Measurements from ENCODE around the gene SEPHS1.

SEPHS1 gene

DNA sequence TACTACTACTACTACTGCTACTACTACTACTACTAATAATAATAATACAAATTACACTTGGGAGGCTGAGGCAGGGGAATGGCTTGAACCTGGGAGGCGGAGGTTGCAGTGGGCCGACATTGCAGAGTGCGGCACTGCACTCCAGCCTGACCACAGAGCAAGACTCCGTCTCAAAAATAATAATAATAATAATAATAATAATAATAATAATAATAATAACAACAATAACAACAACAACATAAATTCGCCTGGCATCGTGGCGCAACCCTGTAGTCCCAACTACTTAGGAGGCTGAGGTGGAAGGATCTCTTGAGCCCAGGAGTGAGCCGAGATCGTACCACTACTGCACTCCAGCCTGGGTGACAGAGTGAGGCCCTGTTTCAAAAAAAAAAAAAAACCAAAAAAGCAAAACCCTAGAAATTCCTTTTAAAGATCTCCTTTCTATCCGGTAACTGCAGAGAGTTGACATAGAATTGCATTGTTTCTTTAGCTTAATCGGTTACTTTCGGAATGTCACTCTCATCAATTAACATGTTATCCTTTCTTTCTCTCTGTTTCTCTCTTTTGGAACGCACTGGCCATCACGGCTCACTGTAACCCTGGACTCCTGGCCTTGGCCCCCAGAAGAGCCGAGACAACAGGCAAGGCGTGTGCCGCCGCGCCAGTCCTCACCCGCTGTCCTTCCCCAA, 49.2 kb downstream of the SEPHS1 start:
- peak overlapping the region; percentile 73 for H3K4me2 ChIP-seq (ENCODE audit: low read length)
- peaks cover 9% of the 10 kb centered on the region for H3K79me1 ChIP-seq (ENCODE audit: low read length)
- H2BK12ac ChIP-seq (ENCODE audit: low read length) = no peak overlapping the region
- no peak overlapping the region for H2AK5ac ChIP-seq (ENCODE audit: low read length)
- H2BK5ac ChIP-seq (ENCODE audit: low read depth, low read length, poor library complexity) = no peak overlapping the region
- H2AFZ ChIP-seq (ENCODE audit: insufficient read depth, low read length, poor library complexity) = peak overlapping the region; percentile 57
- peak overlapping the region; percentile 81 for H4K91ac ChIP-seq (ENCODE audit: low read depth, low read length)
- H3K23ac ChIP-seq (ENCODE audit: low read length) = no peak overlapping the region
- H3K36me3 ChIP-seq (ENCODE audit: control insufficient read depth in 1 of 2, insufficient read depth in 2 of 2, low read length in 2 of 2) = no peaks in the 10 kb centered on the region
- peaks cover 3% of the 10 kb centered on the region in 2 experiments for H3K4me1 ChIP-seq (ENCODE audit: control insufficient read depth in 1 of 2, insufficient read depth in 2 of 2, low read length in 2 of 2)
- H3K9me3 ChIP-seq (ENCODE audit: insufficient read depth, low read depth, low read length) = no peaks in the 10 kb centered on the region
- no peak for DNase-seq
- no peak overlapping the region for H3K27ac ChIP-seq (ENCODE audit: low read depth, low read length)
- H4K8ac ChIP-seq (ENCODE audit: low read depth, low read length) = peak overlapping the region; percentile 91
- peak overlapping the region; percentile 79 for H3K14ac ChIP-seq (ENCODE audit: low read length)
- no peaks in the 10 kb centered on the region for H3K27me3 ChIP-seq (ENCODE audit: insufficient read depth, low read length)
- peak overlapping the region; percentile 16 for H3K9ac ChIP-seq (ENCODE audit: low read length)
- no peak overlapping the region for H4K12ac ChIP-seq (ENCODE audit: low read depth, low read length)
- H3K4ac ChIP-seq (ENCODE audit: low read depth, low read length) = no peak overlapping the region
- H3K79me2 ChIP-seq (ENCODE audit: control insufficient read depth, insufficient read depth, low read length, poor library complexity) = peaks cover 8% of the 10 kb centered on the region
- H3K4me3 ChIP-seq (ENCODE audit: low read depth, low read length) = peak overlapping the region; percentile 80
- no CpG with 5 or more reads among the region's 20 CpGs for WGBS (ENCODE audit: extremely low coverage, insufficient coverage, insufficient read length)
- H3K18ac ChIP-seq (ENCODE audit: low read length) = peak overlapping the region; percentile 19
- H2BK120ac ChIP-seq (ENCODE audit: insufficient read depth, low read length, poor library complexity) = peak overlapping the region; percentile 10

DNA sequence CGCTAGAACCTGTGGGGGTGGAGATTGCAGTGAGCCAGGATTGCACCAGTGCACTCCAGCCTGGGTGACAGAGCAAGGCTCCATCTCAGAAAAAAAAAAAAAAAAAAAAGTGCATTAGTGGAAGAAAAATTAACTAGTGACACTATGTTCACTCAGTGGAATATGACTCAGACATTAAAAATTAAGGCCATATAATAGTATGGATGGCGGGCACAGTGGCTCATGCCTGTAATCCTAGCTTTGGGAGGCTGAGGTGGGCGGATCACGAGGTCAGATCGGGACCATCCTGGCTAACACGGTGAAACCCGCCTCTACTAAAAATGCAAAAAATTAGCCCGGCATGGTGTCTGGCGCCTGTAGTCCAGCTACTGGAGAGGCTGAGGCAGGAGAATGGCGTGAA, 51.6 kb downstream of the SEPHS1 start:
- Histone ChIP-seq H3K36me3 (ENCODE audit: control insufficient read depth in 1 of 2, insufficient read depth in 2 of 2, low read length in 2 of 2) (no peaks in the 10 kb centered on the region), H3K27ac (ENCODE audit: low read depth, low read length) (no peak overlapping the region), H2BK12ac (ENCODE audit: low read length) (no peak overlapping the region), H2AFZ (ENCODE audit: insufficient read depth, low read length, poor library complexity) (no peak overlapping the region), H4K12ac (ENCODE audit: low read depth, low read length) (no peak overlapping the region), H4K8ac (ENCODE audit: low read depth, low read length) (no peak overlapping the region), H3K23ac (ENCODE audit: low read length) (no peak overlapping the region), H4K91ac (ENCODE audit: low read depth, low read length) (no peak overlapping the region), H3K27me3 (ENCODE audit: insufficient read depth, low read length) (no peaks in the 10 kb centered on the region), H3K4me2 (ENCODE audit: low read length) (no peak overlapping the region), H2BK5ac (ENCODE audit: low read depth, low read length, poor library complexity) (no peak overlapping the region), H3K4me1 (ENCODE audit: control insufficient read depth in 1 of 2, insufficient read depth in 2 of 2, low read length in 2 of 2) (peaks cover 3% of the 10 kb centered on the region in 2 experiments), H3K79me2 (ENCODE audit: control insufficient read depth, insufficient read depth, low read length, poor library complexity) (peaks cover 7% of the 10 kb centered on the region), H3K9ac (ENCODE audit: low read length) (no peak overlapping the region), H3K9me3 (ENCODE audit: insufficient read depth, low read depth, low read length) (no peaks in the 10 kb centered on the region), H3K4me3 (ENCODE audit: low read depth, low read length) (no peak overlapping the region), H2AK5ac (ENCODE audit: low read length) (no peak overlapping the region), H2BK120ac (ENCODE audit: insufficient read depth, low read length, poor library complexity) (no peak overlapping the region), H3K18ac (ENCODE audit: low read length) (no peak overlapping the region), H3K4ac (ENCODE audit: low read depth, low read length) (no peak overlapping the region), H3K14ac (ENCODE audit: low read length) (no peak overlapping the region), H3K79me1 (ENCODE audit: low read length) (peaks cover 7% of the 10 kb centered on the region)
- no CpG with 5 or more reads among the region's 10 CpGs for WGBS (ENCODE audit: extremely low coverage, insufficient coverage, insufficient read length)
- DNase-seq = no peak

DNA sequence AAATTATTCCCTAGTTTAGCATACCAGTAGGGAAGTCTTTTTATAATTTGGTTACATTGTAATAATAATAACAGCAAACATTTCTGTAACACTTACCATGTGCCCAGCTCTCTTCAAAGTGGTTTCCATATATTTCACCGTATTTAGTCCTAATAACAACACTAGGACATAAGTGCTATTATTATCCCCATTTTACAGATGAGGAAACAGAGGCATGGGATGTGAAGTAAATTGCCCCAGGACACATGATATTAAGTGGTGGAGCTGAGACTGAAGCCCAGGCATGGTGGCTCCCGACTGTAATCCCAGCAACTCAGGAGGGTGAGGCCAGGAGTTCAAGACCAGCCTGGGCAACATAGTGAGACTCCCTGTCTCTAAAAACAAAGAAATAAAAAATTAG, 53.3 kb downstream of the SEPHS1 start:
- Histone ChIP-seq H3K79me2 (ENCODE audit: control insufficient read depth, insufficient read depth, low read length, poor library complexity) (peaks cover 6% of the 10 kb centered on the region), H2BK120ac (ENCODE audit: insufficient read depth, low read length, poor library complexity) (no peak overlapping the region), H4K91ac (ENCODE audit: low read depth, low read length) (no peak overlapping the region), H4K12ac (ENCODE audit: low read depth, low read length) (no peak overlapping the region), H3K36me3 (ENCODE audit: control insufficient read depth in 1 of 2, insufficient read depth in 2 of 2, low read length in 2 of 2) (no peaks in the 10 kb centered on the region), H3K4me1 (ENCODE audit: control insufficient read depth in 1 of 2, insufficient read depth in 2 of 2, low read length in 2 of 2) (peaks cover 0 to 3% of the 10 kb centered on the region in 2 experiments), H3K4ac (ENCODE audit: low read depth, low read length) (no peak overlapping the region), H3K23ac (ENCODE audit: low read length) (no peak overlapping the region), H3K9ac (ENCODE audit: low read length) (no peak overlapping the region), H3K4me3 (ENCODE audit: low read depth, low read length) (no peak overlapping the region), H2AK5ac (ENCODE audit: low read length) (no peak overlapping the region), H2AFZ (ENCODE audit: insufficient read depth, low read length, poor library complexity) (no peak overlapping the region), H2BK5ac (ENCODE audit: low read depth, low read length, poor library complexity) (no peak overlapping the region), H3K27me3 (ENCODE audit: insufficient read depth, low read length) (no peaks in the 10 kb centered on the region), H3K4me2 (ENCODE audit: low read length) (no peak overlapping the region), H3K18ac (ENCODE audit: low read length) (no peak overlapping the region), H4K8ac (ENCODE audit: low read depth, low read length) (no peak overlapping the region), H3K27ac (ENCODE audit: low read depth, low read length) (no peak overlapping the region), H3K14ac (ENCODE audit: low read length) (no peak overlapping the region), H3K9me3 (ENCODE audit: insufficient read depth, low read depth, low read length) (no peaks in the 10 kb centered on the region), H3K79me1 (ENCODE audit: low read length) (peaks cover 7% of the 10 kb centered on the region), H2BK12ac (ENCODE audit: low read length) (no peak overlapping the region)
- no peak for DNase-seq
- no CpG with 5 or more reads among the region's 2 CpGs for WGBS (ENCODE audit: extremely low coverage, insufficient coverage, insufficient read length)

DNA sequence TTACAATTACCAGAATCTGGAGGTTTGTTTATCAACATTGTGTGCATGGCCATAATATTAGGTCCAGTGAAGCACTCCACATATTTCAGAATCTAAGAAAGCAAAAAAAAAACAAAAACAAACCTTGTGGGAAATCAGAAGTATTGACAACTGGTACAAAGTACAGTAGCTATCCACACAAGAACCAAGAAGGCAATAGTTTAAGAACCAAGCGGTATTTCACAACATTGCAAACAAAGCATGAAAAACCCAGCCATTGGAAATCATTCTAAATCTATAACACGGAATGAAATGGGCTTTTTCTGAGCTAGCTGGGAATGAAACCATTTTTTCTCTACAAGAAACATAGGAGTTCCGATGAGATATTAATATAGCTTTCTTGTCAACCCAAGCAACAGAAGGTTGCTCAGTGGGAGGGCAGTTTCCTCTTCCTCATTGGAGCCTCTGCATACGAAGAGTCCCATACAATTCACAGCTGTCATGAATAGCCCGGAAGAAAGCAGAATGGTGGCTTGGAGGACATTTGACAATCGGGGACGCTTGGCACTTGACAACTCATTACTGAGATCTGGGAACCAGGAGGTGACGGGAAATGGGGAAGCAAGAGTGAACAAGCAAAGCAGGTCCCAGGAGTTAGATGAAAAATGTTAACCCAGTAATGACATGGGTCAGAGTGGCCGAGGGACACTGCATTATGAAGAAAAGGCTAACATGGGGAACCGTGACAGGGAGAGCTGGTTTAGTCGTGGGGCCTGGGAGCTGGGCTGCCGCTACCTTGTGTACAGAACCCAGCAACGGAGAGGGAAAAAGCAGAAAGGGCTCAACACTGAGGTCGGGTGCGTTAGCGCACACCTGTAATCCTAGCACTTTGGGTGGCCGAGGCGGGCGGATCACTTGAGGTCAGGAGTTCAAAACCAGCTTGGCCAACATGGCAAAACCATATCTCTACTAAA, 56.0 kb downstream of the SEPHS1 start:
- Histone ChIP-seq H3K79me2 (ENCODE audit: control insufficient read depth, insufficient read depth, low read length, poor library complexity) (no peaks in the 10 kb centered on the region), H4K91ac (ENCODE audit: low read depth, low read length) (no peak overlapping the region), H3K23ac (ENCODE audit: low read length) (no peak overlapping the region), H3K4ac (ENCODE audit: low read depth, low read length) (no peak overlapping the region), H3K27ac (ENCODE audit: low read depth, low read length) (no peak overlapping the region), H2BK5ac (ENCODE audit: low read depth, low read length, poor library complexity) (no peak overlapping the region), H3K4me1 (ENCODE audit: control insufficient read depth in 1 of 2, insufficient read depth in 2 of 2, low read length in 2 of 2) (no peaks in the 10 kb centered on the region), H3K4me2 (ENCODE audit: low read length) (no peak overlapping the region), H3K79me1 (ENCODE audit: low read length) (no peaks in the 10 kb centered on the region), H3K9me3 (ENCODE audit: insufficient read depth, low read depth, low read length) (no peaks in the 10 kb centered on the region), H3K36me3 (ENCODE audit: control insufficient read depth in 1 of 2, insufficient read depth in 2 of 2, low read length in 2 of 2) (no peaks in the 10 kb centered on the region), H3K27me3 (ENCODE audit: insufficient read depth, low read length) (no peaks in the 10 kb centered on the region), H3K18ac (ENCODE audit: low read length) (no peak overlapping the region), H3K9ac (ENCODE audit: low read length) (no peak overlapping the region), H2BK120ac (ENCODE audit: insufficient read depth, low read length, poor library complexity) (no peak overlapping the region), H2BK12ac (ENCODE audit: low read length) (no peak overlapping the region), H4K12ac (ENCODE audit: low read depth, low read length) (no peak overlapping the region), H2AFZ (ENCODE audit: insufficient read depth, low read length, poor library complexity) (no peak overlapping the region), H4K8ac (ENCODE audit: low read depth, low read length) (no peak overlapping the region), H3K4me3 (ENCODE audit: low read depth, low read length) (no peak overlapping the region), H3K14ac (ENCODE audit: low read length) (no peak overlapping the region), H2AK5ac (ENCODE audit: low read length) (no peak overlapping the region)
- no peak for DNase-seq
- WGBS (ENCODE audit: extremely low coverage, insufficient coverage, insufficient read length) = no CpG with 5 or more reads among the region's 19 CpGs

All from trophoblast cell (in vitro differentiated cells and primary cell).